Kasumi-1 (cell line): ENCODE data around the gene DCTN1.
"Not testable (repeated sequence)": the region's sequence is repeated elsewhere in the genome, so short reads cannot be mapped to it uniquely, and the experiment has no call there.

Experiments
- DNase-seq, 2 experiments: peaks; one replicate each; lab custom pipeline; 2025; lab: John Stamatoyannopoulos, UW

DCTN1 gene

GRCh38 chr2:74369976-74370375 is 10.1 kb downstream of the DCTN1 start:
- DNase-seq, result no peak

GRCh38 chr2:74368499-74368898 is 11.6 kb downstream of the DCTN1 start:
- DNase-seq, result no peak

- no peak for DNase-seq
Measured at GRCh38 chr2:74367789-74368188, 12.3 kb downstream of the DCTN1 start.

GRCh38 chr2:74366036-74366435 is 14.1 kb downstream of the DCTN1 start:
- no peak for DNase-seq

- no peak for DNase-seq
Measured at GRCh38 chr2:74364533-74365505, 15.3 kb downstream of the DCTN1 start.

- no peak for DNase-seq
Measured at GRCh38 chr2:74361327-74361726, 18.8 kb downstream of the DCTN1 start.

- DNase-seq, result no peak
Measured at GRCh38 chr2:74357627-74358026, 22.5 kb downstream of the DCTN1 start.

- DNase-seq, result no peak
Measured at GRCh38 chr2:74349889-74350288, 30.2 kb downstream of the DCTN1 start.

- no peak for DNase-seq
Measured at GRCh38 chr2:74347742-74348141, 32.4 kb downstream of the DCTN1 start.

- DNase-seq, result no peak
Measured at GRCh38 chr2:74347303-74347702, 32.8 kb downstream of the DCTN1 start.

- no peak for DNase-seq
Measured at GRCh38 chr2:74345272-74345943, 34.7 kb downstream of the DCTN1 start.

GRCh38 chr2:74343316-74343715 is 36.8 kb downstream of the DCTN1 start, which contains the start of gene SLC4A5:
Gene SLC4A5 (minus strand): TSS chr2:74343416. CDS start chr2:74315023, 28,393 bp downstream.
- no peak for DNase-seq

- DNase-seq, result not testable (repeated sequence)
Measured at GRCh38 chr2:74336227-74336626, 43.9 kb downstream of the DCTN1 start.

- DNase-seq, result peak; percentile 67 to 74
Measured at GRCh38 chr2:74334931-74335333, 45.2 kb downstream of the DCTN1 start.

- no peak for DNase-seq
Measured at GRCh38 chr2:74333896-74334586, 46.1 kb downstream of the DCTN1 start.

GRCh38 chr2:74333175-74333574 is 46.9 kb downstream of the DCTN1 start:
- peak; percentile 56 to 71 for DNase-seq

GRCh38 chr2:74332550-74333174 is 47.4 kb downstream of the DCTN1 start:
- no peak for DNase-seq

- no peak for DNase-seq
Measured at GRCh38 chr2:74328573-74328972, 51.5 kb downstream of the DCTN1 start.

- no peak for DNase-seq
Measured at GRCh38 chr2:74328074-74328473, 52.0 kb downstream of the DCTN1 start.

- no peak for DNase-seq
Measured at GRCh38 chr2:74327627-74328026, 52.5 kb downstream of the DCTN1 start.

GRCh38 chr2:74327199-74327598 is 52.9 kb downstream of the DCTN1 start:
- DNase-seq, result no peak

GRCh38 chr2:74325815-74326214 is 54.3 kb downstream of the DCTN1 start:
- DNase-seq, result no peak
